AG04450 (cell line): ENCODE measurements around the gene HIC1. TPM values are rescaled to one million over a fixed set of nuclear protein-coding genes. Genes with fewer than 3 reads are reported as not detected.

Experiments used
- CTCF ChIA-PET: fragments of 300-600, 350-600 bp; formaldehyde crosslinking; extraction: SDS; loops from one replicate; lab custom pipeline; 2022; ENCODE audit warnings: antibody characterized with exemption, inconsistent platforms; lab: Charles Lee
- POLR2A ChIA-PET: fragments of 350-600 bp; formaldehyde crosslinking; extraction: SDS; loops from one replicate; lab custom pipeline; 2021; ENCODE audit warnings: antibody characterized with exemption, inconsistent platforms; lab: Yijun Ruan, JAX
- DNase-seq: peaks from one replicate; pipeline ENCODE4 v3.0.0-alpha.2; 2011; ENCODE audit warnings: low read depth, low spot score
- H3K27ac ChIP-seq: one replicate; pipeline ENCODE4 v1.5.1; 2012; ENCODE audit warnings: low read depth, low read length, control low read depth
- H3K27me3 ChIP-seq: one replicate; pipeline ENCODE4 v1.6.0; 2012; ENCODE audit warnings: low read length; ENCODE audit not compliant: control insufficient read depth, insufficient read depth
- H3K4me3 ChIP-seq: 2 replicates; pipeline ENCODE4 v1.5.1; 2011; ENCODE audit warnings: mild to moderate bottlenecking, low read depth, low read length, control low read depth
- H3K9me3 ChIP-seq: 2 replicates; pipeline ENCODE4 v1.5.1; 2012; ENCODE audit warnings: low read length; ENCODE audit not compliant: control insufficient read depth, insufficient read depth
- polyA plus RNA-seq: library from polyadenylated mRNA; depleted of rRNA; stranded (reverse); fragments of >200 nt; gene quantifications from 2 replicates; pipeline ENCODE4 v1.2.3, GENCODE V29; 2011
- TF ChIP-seq, protein P1 (sequence below): IDR thresholded peaks from 2 replicates; pipeline ENCODE4 v1.5.1; 2011; ENCODE audit warnings: low read depth, low read length, control low read depth, inconsistent platforms

The HIC1 gene
- polyA plus RNA-seq, 1 experiment, result 12.7 TPM

DNA sequence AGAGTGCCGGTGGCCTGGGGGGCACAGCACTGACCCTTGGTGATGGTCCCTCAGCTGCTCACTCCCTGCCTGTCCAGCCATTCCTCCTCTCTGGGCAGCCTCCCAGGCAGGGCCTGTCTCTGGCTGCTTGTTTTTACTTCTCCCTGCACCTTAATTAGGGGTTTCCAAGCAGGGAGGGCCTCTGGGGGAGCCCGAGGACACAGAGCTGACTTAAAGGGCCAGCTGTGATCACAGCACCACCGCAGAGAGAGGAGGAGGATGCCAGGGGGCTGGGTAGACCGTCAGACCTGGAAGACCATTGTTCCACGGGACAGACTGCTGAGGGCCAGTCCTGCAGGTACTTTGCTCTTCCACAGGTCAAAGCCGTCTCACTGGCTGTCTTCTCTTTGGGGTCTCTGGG is 26.2 kb upstream of the HIC1 start:
- POLR2A ChIA-PET, result interaction anchor here (1.5 kb wide), 1 partner anchor 312 kb away, joined by 4 read pairs; no protein-coding TSS in a partner anchor
- Histone ChIP-seq H3K27ac (no peak overlapping the region), H3K4me3 (no peak overlapping the region), H3K27me3 (peaks cover 21% of the 10 kb centered on the region), H3K9me3 (peaks cover 4% of the 10 kb centered on the region; the same call in 1 of the 2 replicates)
- TF ChIP-seq, protein P1, sequence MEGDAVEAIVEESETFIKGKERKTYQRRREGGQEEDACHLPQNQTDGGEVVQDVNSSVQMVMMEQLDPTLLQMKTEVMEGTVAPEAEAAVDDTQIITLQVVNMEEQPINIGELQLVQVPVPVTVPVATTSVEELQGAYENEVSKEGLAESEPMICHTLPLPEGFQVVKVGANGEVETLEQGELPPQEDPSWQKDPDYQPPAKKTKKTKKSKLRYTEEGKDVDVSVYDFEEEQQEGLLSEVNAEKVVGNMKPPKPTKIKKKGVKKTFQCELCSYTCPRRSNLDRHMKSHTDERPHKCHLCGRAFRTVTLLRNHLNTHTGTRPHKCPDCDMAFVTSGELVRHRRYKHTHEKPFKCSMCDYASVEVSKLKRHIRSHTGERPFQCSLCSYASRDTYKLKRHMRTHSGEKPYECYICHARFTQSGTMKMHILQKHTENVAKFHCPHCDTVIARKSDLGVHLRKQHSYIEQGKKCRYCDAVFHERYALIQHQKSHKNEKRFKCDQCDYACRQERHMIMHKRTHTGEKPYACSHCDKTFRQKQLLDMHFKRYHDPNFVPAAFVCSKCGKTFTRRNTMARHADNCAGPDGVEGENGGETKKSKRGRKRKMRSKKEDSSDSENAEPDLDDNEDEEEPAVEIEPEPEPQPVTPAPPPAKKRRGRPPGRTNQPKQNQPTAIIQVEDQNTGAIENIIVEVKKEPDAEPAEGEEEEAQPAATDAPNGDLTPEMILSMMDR, result no peak
- CTCF ChIA-PET, result interaction anchor here (0.7 to 2.7 kb wide), 3 partner anchors 26 to 120 kb away, joined by 3 to 15 read pairs (median 4); no protein-coding TSS in a partner anchor
- DNase-seq, result no peak

DNA sequence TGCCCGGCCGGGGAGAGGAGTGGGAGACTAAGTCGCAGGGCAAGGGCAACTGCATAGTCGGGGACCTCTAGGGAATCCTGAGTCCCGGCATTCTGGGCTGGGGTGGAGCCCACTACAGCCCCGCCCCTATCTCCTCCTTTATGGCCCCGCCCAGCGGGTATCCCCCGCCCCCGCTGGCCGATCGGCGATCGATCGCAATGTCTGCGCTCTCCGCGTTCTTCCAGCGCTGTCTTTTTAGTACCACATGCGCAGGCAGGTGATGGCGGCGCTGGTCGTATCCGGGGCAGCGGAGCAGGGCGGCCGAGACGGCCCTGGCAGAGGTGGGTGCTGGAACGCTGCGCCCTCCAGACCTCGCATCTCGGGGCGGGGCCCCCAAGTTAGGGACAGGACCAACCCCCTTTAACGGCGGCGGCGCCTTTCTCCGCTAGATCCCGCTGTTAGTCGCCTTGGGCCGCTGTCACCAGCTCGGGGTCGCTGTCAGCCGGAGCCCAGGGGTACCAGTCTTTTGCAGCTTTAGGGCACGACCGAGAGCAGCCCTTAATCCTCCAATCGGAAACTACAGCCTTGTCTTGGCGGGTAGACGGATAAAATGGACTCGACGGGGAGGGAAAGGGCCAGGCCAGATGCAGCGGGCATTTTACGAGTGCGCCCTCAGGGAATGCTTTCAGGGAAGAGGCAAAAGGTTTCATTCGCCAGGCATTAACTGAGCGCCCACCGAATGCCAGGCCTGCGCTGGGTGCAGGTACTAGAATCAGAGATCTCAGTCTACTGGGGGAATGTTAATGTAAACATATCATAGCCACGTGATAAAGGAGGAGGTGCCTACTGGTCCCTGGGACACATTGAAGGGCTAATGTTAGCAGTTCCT is 24.8 kb upstream of the HIC1 start, which contains the start of gene DPH1:
DPH1 (plus strand) TSS at position 243 of the 868 bp plus-strand sequence; CDS start at position 260, 17 bp downstream.
- ChIA-PET CTCF (interaction anchor here (0.9 to 2.7 kb wide), 3 partner anchors 121 to 367 kb away, joined by 3 to 15 read pairs (median 11); no protein-coding TSS in a partner anchor), POLR2A (interaction anchor here (1.5 kb wide), 1 partner anchor 314 kb away, joined by 4 read pairs; no protein-coding TSS in a partner anchor)
- H3K27me3 ChIP-seq, result peaks cover 15% of the 10 kb centered on the region
- peak within 1 kb of the TSS; percentile 96 for H3K4me3 ChIP-seq
- peak within 1 kb of the TSS; percentile 49 for H3K27ac ChIP-seq
- H3K9me3 ChIP-seq, result peaks cover 4% of the 10 kb centered on the region; the same call in 1 of the 2 replicates
- peak; percentile 62 for DNase-seq
- TF ChIP-seq, protein P1, result no peak

DNA sequence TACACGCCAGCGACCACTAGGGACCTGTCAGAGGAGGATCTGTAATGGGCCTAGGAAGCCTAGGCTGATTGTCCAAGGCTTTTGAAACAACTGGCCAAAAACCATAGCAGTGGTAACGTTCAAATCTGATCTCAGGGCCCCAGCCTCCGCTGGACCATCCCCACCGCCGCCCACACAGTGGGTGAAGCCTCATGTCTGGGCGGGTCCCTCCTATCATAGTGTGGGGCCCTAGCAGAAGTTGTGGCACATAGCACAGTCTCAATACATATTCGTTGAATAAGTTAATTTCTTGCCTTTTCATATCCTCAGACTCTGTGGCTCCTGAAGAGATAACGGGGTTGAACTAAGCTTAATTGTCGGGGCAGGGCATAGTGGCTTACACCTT is 24.1 kb upstream of the HIC1 start:
- TF ChIP-seq, protein P1, result peak; percentile 69
- peak; percentile 81 for DNase-seq
- H3K27me3 ChIP-seq, result peaks cover 9% of the 10 kb centered on the region
- peak overlapping the region; percentile 96 for H3K4me3 ChIP-seq
- peaks cover 4% of the 10 kb centered on the region; the same call in 1 of the 2 replicates for H3K9me3 ChIP-seq
- no peak overlapping the region for H3K27ac ChIP-seq
- CTCF ChIA-PET, result interaction anchor here (0.7 to 2.4 kb wide), 4 partner anchors 18 to 214 kb away, joined by 3 to 11 read pairs (median 3); no protein-coding TSS in a partner anchor
- POLR2A ChIA-PET, result no interaction called here

DNA sequence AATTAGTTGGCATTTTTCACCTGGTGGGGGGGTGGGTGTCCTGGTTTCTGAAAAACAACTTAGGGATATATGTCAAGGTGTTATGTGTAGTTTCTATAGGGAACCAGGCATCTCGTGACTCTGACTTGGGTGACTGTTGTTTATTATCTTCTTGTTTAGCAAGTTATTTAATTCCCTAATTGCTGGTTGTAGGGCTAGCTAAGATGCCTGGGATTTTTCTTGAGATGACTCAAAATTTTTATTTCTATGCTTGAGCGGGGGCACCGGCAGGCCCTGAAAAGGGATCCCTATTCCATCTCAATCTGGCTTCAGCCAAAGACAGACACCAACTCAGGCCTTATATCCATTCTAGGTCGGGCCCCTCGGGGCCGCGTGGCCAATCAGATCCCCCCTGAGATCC is 21.8 kb upstream of the HIC1 start:
- no peak overlapping the region for H3K4me3 ChIP-seq
- no peak for DNase-seq
- H3K27ac ChIP-seq, result peak overlapping the region; percentile 21
- POLR2A ChIA-PET, result no interaction called here
- TF ChIP-seq, protein P1, result no peak
- peaks cover under 1% of the 10 kb centered on the region for H3K27me3 ChIP-seq
- CTCF ChIA-PET, result no interaction called here
- peaks cover 4% of the 10 kb centered on the region; the same call in 1 of the 2 replicates for H3K9me3 ChIP-seq

DNA sequence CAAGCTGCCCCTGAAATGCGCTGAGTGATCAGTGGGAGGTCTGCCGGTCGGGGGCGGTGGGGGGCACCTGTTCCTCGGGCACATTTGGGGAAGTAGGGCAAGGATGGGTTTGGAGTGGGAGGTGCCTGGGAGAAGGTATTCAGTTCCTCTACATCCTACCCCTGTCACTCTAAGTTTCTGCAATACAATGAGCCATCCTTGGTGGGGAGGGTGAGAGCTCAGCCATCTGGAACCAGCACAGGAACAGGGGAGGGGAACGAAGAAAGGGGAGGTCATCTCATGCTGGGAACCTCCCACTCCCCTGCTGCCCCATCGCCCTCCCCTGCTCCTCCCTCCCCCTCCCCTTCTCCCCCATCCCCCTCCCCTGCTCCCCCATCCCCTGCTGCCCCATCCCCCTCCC is 20.7 kb upstream of the HIC1 start:
- ChIA-PET POLR2A (interaction anchor here (0.6 kb wide), 1 partner anchor 155 kb away, joined by 4 read pairs; no protein-coding TSS in a partner anchor), CTCF (no interaction called here)
- Histone ChIP-seq H3K4me3 (no peak overlapping the region), H3K9me3 (peaks cover 4% of the 10 kb centered on the region; the same call in 1 of the 2 replicates), H3K27me3 (no peaks in the 10 kb centered on the region), H3K27ac (no peak overlapping the region)
- TF ChIP-seq, protein P1, result no peak
- DNase-seq, result no peak
